GM19193 (cell line): ENCODE results near the gene NAV2.

ENCODE experiments used
- POLR2A ChIP-seq: IDR thresholded peaks from 4 replicates; pipeline ENCODE4 v1.6.1; 2011; ENCODE audit not compliant: insufficient read depth, insufficient read length; ENCODE audit errors: extremely low read depth

NAV2 gene

GRCh38 chr11:19810852-19811251, 98.2 kb downstream of the NAV2 start:
- TF ChIP-seq POLR2A: no peak

- no peak for TF ChIP-seq POLR2A
These were observed 98.7 kb downstream of the NAV2 start for GRCh38 chr11:19811380-19811779.

DNA sequence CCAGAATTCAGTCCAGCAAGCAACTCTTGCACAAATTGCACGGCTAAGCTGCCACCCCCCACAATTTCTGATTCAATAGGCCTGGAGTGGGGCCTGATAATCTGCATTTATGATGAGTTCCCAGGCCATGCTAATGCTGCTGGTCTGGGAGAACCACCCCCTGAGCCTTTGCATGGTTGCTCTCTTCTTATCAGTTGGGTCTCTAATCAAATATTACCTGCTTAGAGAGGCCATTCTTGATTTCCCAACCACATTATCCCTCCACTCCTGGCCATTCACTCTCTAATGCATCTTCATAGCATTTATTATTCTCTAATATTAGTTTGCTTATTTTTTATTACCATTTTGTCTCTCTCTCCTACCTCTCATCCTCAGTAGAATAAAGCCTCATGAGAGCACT, 99.5 kb downstream of the NAV2 start:
- no peak for TF ChIP-seq POLR2A

DNA sequence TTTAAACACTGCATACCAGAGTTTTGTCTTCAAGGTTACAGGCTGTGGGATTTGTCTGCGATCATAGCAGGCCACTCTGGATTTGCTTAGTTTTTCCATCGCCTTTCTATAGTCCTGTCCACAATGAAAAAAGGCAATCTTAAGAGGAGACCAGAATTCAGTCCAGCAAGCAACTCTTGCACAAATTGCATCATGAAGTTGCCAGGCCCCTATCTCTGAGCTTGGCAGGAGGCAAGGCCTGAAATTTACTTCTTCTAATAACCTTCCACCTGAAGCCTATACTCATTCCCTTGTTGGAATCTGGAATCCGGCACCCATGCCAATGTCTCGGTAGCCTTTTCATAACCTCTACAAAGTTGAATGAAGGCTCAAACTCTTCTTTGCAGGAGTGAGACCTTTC, 100.1 kb downstream of the NAV2 start:
- no peak for TF ChIP-seq POLR2A

- no peak for TF ChIP-seq POLR2A
These were observed 100.7 kb downstream of the NAV2 start for GRCh38 chr11:19813158-19813879.

GRCh38 chr11:19814421-19814820, 101.8 kb downstream of the NAV2 start:
- no peak for TF ChIP-seq POLR2A

DNA sequence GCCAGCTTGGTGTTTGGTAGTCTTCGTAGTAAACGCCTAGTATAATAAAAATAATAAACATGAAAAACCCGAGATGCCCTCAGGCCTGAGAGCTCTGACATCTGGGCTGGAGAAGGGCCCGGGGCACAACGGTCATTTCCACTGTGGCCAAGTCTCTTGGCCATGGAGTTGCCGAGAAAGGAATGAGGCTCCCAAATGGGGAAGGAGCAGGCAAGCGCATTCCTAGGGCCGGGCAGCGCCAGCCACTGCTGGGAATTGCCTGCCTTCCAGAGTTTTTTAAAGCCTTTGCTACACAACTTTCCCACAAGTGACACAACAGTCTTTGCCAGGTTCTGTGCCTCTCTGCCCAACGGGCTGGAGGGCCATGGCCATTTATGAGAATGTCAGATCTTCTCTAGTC, 103.4 kb downstream of the NAV2 start:
- no peak for TF ChIP-seq POLR2A

- TF ChIP-seq POLR2A: no peak
These were observed 104.2 kb downstream of the NAV2 start for GRCh38 chr11:19816817-19817216.

DNA sequence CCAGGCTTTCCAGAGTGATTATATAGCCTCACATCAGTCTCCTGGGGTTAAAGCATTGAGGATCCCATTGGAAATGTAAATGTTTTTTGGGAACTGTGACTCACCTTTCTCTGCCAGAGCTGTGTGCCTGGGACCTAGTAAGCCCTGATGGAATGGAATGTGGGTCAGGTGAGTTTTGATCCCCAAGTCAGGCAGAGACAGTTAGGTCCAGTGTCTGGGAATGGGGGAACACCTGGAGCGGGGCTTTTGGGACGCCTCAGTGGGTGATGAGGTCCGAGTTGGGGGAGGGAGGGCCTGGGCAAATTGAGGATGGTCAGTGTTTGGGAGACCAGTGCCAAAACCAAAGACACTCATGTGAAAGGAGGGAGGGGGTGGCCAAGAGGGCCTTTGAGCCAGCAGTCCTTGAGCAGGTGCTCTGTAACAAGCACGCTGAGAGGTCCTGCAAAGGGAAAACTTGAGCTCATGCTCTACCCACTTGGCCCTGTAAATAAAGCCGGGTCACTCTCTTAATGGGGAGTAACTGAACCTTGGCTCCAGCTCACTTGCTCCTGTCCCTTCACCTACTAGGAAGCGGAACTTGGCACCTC, 104.7 kb downstream of the NAV2 start:
- TF ChIP-seq POLR2A: no peak

- TF ChIP-seq POLR2A: no peak
These were observed 105.2 kb downstream of the NAV2 start for GRCh38 chr11:19817870-19818269.

- no peak for TF ChIP-seq POLR2A
These were observed 106.0 kb downstream of the NAV2 start for GRCh38 chr11:19818619-19819018.

DNA sequence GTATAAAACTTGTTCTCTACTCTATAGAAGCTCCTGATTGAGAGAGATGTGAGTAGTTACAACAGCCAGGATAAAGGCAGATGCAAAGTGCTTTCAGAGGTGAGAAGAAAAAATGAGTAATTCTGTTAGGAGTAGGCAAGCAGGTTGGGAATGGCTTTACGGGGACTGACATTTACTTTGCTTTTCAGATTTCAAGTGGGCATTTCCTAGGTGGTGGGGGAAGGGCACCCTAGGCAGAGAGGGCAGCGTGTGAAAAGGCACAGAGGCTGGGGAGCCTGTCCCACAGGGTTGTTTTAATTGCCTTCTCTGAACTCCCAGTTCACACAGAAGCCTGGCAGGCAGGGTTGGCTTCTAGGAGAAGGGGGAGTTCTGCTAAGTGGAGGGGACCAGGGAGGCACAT, 106.5 kb downstream of the NAV2 start:
- TF ChIP-seq POLR2A: no peak

GRCh38 chr11:19820100-19820499, 107.5 kb downstream of the NAV2 start:
- TF ChIP-seq POLR2A: no peak

- no peak for TF ChIP-seq POLR2A
These were observed 108.8 kb downstream of the NAV2 start for GRCh38 chr11:19821412-19821875.

DNA sequence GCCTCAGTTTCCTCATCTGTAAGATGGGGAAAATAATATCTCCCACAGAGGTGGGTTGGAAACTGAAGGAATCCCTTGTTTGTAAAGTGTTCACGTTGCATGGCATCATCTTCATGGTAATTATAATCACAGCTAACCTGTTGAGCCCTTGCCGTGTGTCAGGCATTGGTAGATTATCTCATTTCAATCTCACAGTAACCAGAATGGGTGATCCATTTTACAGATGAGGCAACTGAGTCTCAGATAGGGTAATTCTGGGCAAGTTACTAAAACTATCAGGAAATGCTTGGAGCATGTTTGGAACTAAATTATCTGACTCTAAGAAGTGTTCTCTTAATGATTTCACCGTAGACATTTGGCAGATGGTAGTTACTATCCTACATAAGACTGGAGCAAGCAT, 109.4 kb downstream of the NAV2 start:
- no peak for TF ChIP-seq POLR2A

DNA sequence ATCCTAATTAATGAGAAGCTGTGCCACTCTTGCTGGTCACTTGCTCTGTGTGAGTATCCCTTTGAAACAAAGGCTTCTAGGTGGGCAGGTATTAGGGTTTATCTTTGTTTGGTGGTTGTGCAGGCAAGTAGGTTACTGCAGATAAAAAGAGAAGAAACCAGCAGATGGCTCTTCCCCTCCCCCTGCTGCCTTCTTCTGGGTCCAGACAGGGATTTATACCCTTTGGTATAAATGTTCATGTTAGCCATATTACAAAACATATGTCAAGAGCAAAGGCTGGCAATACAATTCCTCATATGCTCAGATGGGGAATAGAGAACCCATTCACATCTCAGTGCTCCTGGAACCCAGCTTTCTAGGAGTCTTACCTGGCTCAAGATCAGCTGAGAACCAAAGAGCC, 109.9 kb downstream of the NAV2 start:
- no peak for TF ChIP-seq POLR2A
